Right hindlimb (tissue), 1 donor: ENCODE measurements around the gene WNT11.

ENCODE experiments used
- DNase-seq: peaks from one replicate; pipeline ENCODE4 v3.0.0-alpha.2; 2018

WNT11 gene

DNA sequence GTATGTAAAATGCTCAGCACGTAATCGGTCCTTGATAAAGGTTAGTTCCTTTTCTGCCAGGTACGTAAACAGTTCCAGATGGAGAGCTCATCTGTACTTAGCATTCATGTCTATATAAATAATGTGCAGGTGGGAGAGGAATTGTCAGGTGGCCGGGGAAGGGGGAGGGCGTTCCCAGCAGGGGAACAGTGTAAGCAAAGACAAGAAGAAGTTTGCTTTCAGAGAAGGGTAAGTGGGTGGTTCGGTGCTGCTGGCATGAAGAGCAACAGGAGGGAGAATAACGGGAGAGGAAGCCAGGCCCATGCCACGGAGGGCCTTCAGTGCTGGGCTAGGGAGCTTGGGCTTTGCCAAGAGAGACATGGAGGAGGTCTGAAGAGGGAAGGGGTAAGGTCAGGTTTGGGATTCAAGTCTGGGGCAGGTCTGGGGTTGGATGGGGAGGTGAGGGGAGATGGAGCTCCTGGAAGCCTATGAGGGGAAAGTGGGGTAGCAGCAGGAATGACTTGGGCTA lies 11.4 kb upstream of the WNT11 start:
- DNase-seq = no peak

DNA sequence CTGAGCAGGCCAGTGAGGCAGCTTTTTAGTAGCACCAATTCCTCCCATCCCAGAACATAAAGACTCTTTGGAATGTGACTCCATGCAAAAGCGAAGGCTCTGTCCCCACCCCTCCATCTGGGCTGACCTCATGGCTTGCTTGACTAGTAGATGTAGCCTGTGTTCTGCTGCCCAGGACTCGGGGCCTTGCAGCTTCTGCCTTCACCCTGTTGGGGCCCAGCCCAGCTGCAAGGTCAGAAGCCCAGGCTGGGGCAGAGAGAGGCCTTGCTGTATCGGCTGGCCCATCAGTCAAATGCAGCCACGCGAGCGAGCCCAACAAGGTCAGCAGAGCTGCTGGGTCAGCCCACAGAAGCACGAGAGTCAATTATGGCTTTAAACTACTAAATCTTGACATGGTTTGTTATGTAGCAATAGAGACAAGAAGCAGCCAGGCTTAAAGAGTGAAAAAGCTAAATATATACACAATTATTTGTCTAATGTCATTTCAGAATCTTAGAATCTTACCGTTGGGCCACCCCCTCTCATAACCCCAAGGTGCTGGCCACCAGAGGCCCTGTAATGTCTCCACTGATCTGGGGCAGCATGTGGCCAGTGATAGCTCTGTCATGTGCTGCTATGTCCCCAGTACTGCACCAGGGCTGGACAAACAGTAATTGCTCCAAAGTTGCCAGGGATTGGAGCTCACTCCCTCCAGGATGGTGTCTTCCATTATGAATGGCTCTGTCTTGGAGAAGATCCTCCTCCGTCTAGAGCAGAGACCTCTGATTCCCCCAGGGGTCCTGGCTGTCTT lies 10.4 kb upstream of the WNT11 start:
- DNase-seq = no peak

DNA sequence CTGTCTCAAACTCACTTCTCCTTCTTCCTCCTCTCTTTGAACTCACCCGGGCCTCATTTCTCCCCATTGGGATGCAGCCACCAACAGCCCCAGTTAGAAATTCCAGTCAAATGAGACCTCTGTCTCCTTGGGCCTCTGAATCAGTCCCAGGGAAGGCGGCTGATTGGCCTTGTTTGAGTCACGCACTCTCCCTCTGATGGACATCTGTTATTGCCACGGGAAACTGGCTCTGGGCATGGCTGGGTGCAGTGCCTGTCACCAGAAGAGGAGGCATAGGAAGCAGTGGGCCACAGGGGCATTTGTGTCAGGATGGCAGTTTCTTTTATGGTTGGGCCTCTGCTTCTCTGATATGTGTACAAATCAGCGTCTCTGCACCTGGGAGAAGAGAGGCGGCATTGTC lies 9.6 kb upstream of the WNT11 start:
- no peak for DNase-seq

DNA sequence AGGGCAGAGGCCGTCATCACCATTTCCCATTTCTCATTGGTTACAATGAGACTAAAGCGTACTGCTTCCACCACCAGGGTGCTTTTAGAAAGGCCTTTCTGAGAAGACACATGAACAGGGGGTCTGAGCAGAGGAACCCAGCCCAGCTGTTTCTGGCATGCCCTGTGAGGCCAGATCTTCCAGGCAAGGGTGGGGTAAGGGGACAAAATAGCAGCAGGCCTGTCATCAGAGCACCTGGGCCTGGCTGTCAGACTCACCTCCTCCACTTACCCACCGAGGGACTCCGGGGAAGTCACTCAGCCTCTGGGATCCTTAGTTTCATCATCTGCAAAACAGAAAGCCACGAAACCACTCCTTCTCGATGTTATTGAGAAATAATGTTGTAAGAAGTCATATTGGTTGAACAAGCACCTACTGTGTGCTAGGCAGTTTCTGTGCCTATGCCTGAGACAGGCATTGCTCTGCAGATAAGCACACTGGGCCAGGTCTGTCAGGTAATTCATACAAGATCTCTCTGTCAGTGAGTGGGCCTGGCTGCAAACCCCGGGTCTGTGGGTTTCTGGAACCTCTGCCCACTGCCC lies 8.8 kb upstream of the WNT11 start:
- no peak for DNase-seq

DNA sequence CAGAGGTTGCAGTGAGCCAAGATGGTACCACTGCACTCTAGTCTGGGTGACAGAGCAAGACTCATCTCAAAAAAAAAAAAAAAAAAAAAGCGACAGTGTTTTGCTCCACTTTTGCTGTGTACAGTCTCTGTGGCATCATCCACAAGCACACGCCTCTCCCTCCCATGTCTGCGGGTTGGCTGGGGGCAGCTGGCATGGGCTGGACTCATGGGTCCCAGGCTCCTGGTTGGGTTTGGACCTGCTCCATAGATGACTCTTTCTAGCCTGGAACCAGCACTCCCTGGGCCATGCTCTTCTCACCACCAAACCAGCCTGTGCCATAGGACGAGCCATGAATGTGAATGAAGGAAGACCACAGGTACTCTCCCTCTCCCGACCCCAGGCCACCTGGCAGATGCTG lies 7.9 kb upstream of the WNT11 start:
- no peak for DNase-seq

DNA sequence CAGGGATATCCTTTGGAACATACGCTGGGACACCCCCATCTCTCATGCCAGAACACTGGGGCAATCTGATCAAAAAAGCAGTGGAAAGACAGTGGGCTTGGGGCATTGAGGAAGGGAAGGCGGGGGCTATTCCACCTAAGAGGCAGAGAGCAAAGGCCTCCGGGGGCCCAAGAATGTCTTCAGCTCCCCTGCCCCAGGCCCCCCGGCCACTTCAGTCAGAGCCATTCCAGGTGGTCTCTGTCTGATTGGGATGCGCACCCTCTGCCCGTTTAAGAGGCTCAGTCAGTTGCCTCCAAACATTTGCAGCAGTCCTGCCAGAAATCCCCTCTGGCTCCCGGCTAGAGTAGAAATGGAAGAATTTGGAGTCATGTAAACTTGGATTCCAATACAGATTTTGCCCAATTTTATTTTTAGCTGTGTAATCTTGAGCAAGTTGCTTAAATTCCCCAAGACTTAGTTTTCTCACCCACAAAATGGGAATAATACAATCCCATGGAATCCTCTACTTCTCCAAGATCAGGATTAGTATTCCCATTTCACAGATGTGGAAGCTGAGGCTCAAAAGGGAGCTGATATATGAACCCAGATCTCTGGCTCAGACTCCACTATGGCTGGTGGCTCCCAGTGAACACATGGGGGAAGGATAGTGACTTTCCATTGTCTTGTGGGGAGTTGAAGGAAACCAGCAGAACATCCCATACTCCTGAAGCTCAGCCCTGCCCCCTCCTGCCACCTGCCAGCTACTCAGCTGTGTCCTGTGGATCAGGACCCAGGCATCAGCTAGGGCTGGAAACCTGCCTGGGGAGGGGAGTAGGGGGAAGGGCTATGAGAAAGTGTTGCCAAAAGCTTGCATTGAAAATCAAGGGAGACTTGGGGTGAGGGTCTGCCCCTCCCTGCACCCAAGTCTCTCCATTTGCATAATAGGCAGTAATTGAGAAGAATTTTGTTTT lies 6.1 kb upstream of the WNT11 start:
- DNase-seq = no peak

DNA sequence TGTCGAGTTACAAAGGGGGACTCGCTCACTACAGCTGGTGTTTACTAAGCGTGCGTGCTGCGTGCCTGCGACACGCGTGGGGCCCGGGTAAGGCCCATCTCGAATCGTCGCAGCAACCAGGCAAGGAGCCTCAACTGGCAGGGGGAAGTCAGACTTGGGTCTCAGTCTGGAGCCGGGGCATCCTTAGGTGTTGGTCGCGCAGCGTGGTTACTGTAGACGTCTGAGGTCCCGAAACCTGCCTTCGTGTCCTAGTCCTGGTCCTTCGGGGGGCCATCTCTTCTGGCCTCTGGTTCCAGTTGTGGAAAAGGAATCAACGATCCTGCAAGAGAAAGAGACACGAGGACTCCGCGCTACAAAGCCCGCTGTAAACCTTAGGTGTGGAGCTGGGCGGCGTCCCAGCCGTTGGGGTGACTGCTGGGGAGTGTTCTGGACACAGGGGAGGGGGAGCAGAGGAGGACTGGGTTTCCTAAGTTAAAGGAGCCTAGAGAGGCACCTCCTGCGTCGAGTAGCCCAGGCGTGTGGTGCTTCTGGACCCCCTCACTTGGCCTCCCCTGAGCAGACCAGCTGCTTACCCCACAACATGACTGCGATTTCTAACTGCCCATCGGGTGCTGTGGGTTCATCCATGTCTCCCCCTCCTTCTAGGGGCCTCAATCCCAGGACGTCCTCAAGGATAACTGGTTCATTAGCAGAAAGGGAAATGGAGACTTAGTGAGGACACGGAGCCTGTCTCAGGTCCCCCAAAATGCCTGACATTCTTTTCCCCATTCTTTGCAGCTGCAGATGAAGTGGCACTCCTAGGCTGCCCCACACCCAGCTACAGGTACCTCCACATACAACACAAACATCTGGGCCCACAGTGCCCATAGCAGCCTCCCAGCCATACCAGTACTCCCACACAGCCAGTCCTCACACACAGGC lies 4.9 kb upstream of the WNT11 start:
- DNase-seq = no peak

DNA sequence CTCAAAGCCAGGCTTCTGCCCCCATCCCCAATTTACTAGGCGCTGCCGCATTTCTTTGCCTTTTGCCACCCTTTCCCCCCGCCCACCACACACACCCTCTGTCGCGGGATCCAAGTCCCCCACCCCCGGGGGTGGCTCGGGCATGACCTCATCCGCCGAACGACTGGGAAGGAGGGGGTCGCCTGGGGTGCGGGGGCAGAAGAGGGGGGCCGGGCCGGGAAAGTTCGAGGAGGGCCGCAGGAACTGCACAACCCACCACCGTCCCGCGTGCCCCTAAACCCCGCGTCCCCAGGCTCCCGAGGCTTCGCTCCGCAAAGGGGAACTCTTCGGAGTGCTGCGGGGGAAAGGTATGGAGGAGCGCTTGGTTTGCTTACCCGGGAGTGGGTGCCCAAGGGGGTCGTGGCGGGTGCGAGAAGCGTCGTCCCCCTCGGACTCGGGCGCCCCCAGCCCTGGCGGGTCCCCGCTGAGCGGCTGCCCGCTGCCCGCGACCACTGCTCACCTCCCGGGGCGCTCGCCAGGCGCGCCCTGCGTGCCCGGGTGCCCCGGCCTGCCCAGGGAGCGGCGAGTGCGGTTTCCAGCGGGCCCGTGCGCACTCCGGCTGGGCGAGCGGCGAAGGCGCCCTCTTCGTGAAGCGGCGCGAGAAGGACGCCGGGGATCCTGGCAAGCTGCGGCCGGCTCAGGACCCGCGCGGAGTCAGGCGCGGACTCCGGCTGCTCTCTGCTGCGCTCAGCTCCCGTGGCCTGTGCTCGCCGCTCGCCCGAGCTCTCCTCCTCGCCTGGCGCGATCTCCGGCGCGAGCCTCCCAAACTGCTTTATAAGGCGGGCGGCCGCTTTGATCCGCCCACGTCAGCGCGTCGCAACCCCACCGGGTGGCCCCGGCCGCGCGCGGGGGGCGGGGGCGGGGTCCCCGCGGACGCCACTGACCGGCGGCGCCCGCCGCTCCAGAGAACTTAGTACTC lies 4.0 kb upstream of the WNT11 start:
- DNase-seq = peak; percentile 88

DNA sequence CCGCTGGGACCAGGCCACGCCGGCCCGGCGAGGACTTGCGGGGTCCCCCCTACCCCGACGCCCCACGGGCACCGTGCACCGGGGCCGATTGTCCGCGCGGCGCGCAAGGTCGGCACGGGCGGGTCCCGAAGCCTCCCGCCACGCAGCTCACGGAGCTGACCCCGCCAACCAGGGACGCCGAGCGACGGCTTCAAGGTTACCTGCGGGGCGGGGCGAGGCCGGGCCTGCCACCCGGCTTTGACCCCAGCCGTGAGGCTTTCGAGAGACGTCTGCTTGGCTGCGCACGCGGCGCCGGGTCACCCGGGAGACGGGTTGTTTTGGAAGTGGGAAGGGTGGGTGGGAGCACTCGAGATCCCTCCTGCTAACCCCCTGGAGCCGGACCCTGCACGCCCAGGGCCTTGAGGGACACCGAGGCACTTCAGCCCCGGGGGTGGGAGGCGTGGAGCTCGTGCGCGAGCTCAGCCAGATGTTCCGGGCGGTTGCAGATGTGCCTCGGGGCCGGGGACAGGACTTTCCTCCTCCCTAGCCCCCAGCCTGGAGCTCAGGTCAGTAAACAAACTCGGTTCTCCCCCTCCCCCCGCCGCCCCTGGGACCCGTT lies 3.2 kb upstream of the WNT11 start:
- DNase-seq = no peak

DNA sequence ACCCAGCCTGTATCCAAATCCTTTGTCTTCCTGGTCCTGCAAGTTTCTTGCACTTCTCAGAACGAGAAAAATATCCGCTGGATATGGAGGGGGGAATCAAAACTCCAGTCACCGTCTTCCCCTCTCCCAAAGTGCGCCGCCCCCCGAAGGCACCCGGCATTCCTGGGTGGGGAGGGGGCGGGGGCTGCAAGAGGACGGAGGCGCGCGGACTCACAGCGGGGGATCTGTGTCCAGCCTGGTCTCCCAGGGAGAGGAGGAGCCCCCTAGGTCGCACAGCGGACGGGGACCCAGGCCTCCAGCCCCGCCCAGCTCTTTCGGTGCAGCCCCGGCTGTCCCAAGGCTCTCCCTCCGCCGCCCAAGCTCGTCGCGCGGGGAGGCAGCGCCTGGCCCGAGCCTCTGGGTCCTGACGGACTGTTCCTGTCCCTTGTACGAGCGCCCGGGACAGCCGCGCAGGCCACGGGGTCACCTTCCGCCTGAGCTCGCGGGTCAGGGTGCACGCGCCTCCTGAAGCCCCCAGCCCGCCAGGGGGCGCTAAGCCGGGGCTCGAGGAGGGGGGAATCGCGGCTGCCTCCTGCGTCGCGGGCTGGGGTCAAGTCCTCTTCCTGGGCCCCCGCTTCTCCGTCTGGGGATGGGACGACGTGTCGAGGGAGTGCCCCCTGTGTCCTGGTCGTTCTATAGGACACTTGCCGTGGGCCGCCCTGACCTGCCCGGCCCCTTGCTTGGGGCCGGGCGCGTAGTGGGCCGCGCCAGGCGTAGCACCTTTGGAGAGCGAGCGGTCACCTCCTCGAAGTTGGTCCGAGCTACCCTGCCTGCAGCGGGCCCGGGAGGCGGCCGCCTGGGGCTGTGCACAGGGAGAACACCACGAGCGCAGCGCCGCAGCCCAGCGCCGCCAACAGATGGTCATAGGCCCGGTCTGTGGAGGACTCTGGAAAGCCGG lies 2.4 kb upstream of the WNT11 start:
- DNase-seq = peak; percentile 79

DNA sequence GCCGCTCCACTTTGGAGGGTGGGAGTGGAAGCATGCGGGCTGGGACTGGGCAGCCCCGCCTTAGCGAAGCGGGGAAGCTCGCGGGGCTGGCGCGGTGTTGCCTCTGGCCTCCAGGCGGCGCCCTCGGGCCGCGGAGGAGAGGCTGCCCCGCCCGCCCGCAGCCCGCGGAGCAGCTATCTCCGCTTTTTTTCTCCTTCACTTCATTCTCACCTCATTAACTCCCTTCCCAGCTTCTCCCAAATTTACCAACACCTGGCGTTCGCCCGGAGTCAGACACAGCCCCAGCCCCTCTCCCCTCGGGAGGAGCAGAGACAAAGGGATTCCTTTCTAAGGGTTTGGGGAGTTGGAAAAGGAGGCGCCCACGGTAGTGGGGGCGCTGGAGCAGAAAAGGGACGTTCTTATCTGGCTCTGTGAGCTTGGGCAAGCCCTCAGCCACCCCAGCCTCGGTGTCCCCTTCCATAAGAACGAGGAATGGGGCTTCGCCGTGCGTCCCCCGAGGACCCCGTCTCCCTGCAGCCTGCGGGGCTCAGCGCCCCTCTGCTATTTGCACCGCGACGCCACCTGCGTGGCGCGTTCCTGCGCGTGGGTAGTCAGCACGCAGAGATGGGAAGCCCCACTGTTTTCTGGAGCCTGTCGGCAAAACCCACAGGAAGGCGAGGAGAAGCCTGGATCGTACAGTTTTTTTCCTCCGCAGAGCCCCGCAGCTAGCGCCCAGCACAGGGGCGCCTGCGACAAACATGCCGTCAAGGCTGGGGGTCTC lies 1.5 kb upstream of the WNT11 start:
- DNase-seq = peak; percentile 86

DNA sequence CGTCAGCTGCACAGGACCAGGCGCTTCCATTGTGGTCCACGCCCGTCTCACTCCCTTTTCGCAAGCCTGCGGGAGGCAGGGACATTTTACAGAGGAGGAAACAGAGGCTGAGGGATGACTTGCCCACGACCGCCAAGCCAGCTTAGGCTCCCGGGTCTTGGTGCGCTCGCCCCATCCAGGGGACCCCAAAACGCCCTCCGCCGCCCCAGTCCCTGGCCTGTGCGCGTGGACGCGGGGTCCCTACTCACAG lies 300 bp downstream of the WNT11 start:
- DNase-seq = no peak

DNA sequence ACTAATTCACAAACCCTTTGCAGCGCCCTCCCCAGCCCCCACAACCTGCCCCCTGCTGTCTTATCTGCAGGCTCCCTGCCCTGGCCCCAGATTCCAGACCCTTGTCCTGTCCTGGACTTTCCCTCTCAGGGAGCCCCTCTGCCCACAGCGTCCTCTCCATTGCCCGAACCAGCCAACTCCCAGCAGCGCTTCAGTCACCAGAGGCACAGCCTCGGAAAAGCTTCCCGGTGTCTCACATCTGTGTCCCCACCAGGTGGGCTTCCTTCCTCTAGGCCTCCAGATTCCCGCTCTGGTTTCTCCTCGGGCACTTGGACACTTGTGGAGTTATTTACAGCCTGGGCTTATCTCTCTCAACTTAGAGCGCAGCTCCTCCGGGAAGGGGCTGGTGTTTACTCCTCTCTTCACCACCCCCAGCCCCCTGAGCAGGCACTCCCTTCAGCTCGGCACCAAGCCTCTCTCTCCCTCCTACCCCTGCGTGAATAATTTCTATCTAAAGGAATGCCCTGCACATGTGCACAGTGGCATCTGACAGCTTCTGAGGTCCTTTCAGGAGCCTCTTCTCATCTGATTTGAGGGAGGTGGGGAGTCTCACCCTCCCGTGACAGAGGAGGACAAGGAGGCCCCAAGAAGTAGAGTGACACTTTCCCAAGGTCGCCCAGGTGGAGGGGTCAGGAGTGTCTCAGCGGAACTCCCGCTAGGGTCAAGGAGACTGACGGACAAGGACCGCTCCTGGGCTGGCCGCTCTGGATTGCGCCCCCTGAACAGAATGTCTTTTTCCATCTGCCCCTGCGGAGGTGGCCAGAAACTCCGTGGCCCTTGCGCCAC lies 838 bp downstream of the WNT11 start:
- DNase-seq = no peak

DNA sequence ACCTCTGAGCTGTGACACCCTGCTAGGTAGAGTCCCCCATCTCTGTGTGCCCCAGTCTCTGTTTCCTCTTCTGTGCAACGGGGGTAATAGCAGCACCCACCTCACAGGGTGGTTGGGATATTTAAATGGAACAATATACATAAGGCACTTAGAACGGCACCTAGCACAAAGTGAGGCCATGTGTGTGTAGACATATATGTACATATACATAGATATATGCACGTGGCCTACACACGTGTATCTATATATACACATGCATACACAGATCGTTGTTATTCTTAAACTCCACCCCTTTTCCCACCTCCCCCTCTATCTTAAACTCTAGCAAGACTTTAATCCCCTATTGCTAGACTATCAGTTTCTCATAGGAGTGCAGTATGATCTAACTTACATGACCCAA lies 2.4 kb downstream of the WNT11 start:
- no peak for DNase-seq

DNA sequence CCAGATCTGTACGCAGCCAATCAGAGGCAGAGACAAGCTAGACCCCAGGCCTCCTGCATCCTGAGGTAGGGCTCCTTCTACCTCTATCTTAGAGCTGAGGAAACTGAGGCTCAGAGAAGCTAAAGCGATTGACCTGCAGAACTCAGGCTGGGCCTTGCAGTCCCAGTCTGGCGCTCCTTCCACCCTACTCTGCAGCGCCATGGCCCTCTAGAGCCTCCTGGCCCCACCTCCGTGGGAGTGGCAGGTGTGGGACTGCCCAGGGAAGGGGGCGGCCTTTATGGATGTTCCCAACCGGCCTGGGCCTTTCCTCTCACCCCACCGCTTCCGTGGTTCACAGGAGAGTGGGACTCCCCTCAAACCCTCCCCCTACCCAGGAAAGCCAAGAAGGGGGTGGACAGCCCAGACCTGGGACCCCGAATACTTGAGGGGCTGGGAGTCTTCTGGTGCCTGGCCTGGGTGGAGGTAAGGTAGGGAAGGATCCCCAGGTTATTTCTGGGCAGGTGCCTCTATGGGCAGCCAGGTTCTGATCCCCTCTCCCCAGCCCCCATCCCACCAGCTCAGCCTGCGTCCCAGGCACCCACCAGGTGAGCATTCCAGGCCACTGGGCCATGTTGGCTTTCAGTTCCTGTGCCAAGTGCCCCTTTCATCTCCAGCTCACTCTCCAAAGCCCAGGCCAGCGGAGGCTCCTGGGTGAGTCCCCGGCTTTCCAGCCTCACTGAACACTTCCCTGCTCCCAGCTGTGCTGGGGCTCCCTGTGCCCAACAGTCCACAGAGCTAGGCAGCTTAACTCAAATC lies 3.0 kb downstream of the WNT11 start:
- DNase-seq = no peak

DNA sequence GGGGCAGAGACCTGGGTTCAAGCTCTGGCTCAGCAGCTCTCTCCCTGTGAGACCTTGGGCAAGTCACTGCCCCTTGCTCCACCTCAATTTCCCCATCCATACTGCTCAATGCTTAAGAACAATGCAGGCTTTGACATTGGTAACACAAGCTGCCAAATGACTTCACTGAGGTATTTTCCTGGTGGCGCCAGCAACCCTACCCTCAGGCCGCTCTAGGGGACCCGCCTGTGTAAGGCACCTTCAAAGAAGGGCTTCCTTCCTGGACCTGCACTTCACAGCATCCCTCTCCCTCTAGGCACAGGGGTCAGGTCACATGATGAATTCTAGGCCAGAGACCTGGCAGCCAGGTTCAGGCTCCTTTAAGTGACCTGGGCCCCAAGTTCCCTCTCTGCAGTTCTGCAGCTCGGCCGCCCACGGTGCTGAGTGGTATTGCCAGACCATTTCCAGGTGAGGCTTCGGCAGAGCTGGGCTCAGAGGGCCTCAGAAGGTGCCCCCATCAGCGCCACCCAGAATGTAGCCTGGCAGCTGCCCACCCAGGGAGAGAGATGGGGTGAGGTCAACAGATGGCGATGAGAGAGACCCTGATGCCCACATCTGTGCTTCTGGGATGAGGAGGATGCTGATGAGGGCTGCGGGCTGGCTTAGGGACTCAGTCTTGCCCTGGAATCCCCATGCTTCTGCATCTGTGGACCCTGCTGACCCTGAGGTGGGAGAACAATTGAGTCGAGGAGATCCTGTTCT lies 4.5 kb downstream of the WNT11 start:
- no peak for DNase-seq

DNA sequence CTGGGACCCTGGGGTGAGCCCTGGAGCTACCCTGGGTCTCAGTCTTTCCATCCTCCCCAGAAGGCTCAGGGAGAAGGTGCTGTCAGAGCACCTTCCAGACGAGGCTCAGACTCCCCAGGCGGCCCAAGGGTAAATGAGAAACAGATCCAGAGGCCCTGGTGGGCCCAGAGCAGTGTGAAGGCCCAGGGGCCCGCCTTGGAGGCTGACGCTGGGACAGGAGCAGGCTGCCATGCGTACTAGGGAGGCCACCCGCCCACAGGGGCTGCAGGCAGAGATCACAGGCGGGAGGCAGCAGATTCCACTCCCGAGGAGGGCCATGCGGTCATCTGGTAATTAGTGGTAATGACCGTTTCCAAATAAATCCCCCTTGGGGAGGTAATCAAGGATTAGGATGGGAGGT lies 5.2 kb downstream of the WNT11 start:
- DNase-seq = no peak
